ENCODE results near the gene TNFAIP3. TPM values are rescaled to one million over a fixed set of nuclear protein-coding genes. Genes with fewer than 3 reads are reported as not detected.

The TNFAIP3 gene
- polyA plus RNA-seq, 3 donors: 35.5 to 273 (median 38.4) TPM

DNA sequence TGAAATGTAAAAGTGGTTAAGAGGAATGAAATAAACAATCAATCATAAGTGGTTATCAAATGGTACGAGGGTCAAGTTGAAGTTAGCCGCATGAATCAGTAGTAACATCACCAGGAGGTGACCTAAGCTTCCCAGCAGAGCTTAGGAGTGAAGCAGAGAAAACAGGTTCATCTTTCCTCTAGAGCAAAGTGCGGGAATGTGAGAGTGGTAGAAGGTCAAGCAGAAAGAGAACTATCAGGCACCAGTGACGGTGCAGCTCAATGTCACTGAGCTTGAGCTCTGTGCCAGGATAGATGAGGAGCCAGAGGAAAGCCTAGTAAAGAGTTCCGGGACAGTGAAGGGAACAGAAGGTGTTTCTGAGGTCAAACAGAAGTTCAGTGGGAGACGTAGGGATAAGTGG, 20.8 kb upstream of the TNFAIP3 start:
- 52% methylated on average over 6 of the region's 6 CpGs for WGBS (ENCODE audit: insufficient coverage)
- Mint-ChIP-seq H3K27me3 (ENCODE audit: low read depth in 3 of 3) (no peaks in the 10 kb centered on the region), H3K9me3 (peaks cover 0 to 5% (median 2%) of the 10 kb centered on the region in 7 donors), H3K4me3 (no peak overlapping the region), H3K4me1 (peaks cover 19% of the 10 kb centered on the region), H3K27ac (no peak overlapping the region), H3K36me3 (peaks cover 4% of the 10 kb centered on the region in 2 donors)
- Histone ChIP-seq H3K36me3 (replicated peaks in 1 of 2; ENCODE audit: control insufficient read depth in 1 of 2, insufficient read depth in 2 of 2, low read length in 2 of 2) (no peaks in the 10 kb centered on the region), H3K4me1 (ENCODE audit: control insufficient read depth in 1 of 2, insufficient read depth in 2 of 2, low read length in 2 of 2) (peaks cover 47 to 63% of the 10 kb centered on the region in 2 donors), H4K20me1 (ENCODE audit: insufficient read depth, low read length) (no peaks in the 10 kb centered on the region), H3K9ac (ENCODE audit: insufficient read depth, low read length, poor library complexity, severe bottlenecking) (peak overlapping the region; percentile 58), H3K4me2 (replicated peaks; ENCODE audit: extremely low read depth, low read length, poor library complexity, severe bottlenecking) (peak overlapping the region; percentile 62), H3K27me3 (ENCODE audit: control insufficient read depth in 2 of 2, insufficient read depth in 2 of 2, low read length in 2 of 2) (no peaks in the 10 kb centered on the region), H3K4me3 (replicated peaks in 1 of 3; ENCODE audit: low read depth in 2 of 3, low read length in 3 of 3) (peak overlapping the region in 2 of 3 experiments; percentile 10 to 49), H3K79me2 (ENCODE audit: insufficient read depth, low read length) (no peaks in the 10 kb centered on the region), H3K9me3 (replicated peaks in 1 of 2; ENCODE audit: control insufficient read depth in 1 of 2, insufficient read depth in 1 of 2, low read length in 2 of 2) (no peaks in the 10 kb centered on the region), H3K27ac (ENCODE audit: low read depth in 1 of 2, low read length in 2 of 2) (peak overlapping the region; percentile 78 to 95), H2AFZ (ENCODE audit: insufficient read depth, low read depth, low read length, poor library complexity, severe bottlenecking) (peak overlapping the region; percentile 41)
- no peak for DNase-seq
- TF ChIP-seq, protein P1, sequence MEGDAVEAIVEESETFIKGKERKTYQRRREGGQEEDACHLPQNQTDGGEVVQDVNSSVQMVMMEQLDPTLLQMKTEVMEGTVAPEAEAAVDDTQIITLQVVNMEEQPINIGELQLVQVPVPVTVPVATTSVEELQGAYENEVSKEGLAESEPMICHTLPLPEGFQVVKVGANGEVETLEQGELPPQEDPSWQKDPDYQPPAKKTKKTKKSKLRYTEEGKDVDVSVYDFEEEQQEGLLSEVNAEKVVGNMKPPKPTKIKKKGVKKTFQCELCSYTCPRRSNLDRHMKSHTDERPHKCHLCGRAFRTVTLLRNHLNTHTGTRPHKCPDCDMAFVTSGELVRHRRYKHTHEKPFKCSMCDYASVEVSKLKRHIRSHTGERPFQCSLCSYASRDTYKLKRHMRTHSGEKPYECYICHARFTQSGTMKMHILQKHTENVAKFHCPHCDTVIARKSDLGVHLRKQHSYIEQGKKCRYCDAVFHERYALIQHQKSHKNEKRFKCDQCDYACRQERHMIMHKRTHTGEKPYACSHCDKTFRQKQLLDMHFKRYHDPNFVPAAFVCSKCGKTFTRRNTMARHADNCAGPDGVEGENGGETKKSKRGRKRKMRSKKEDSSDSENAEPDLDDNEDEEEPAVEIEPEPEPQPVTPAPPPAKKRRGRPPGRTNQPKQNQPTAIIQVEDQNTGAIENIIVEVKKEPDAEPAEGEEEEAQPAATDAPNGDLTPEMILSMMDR (IDR thresholded peaks at IDR 0.05): no peak
- intact Hi-C loops (cut with micrococcal nuclease): loop anchor here (2.0 to 5.0 kb wide), 3 partner anchors 21 to 139 kb away; partner anchors contain the start of gene TNFAIP3 (in 1 of the 2)

GRCh38 chr6:137846772-137847313, 20.2 kb upstream of the TNFAIP3 start:
- no peaks in the 10 kb centered on the region for H3K36me3 ChIP-seq (replicated peaks in 1 of 2; ENCODE audit: control insufficient read depth in 1 of 2, insufficient read depth in 2 of 2, low read length in 2 of 2)
- peak overlapping the region; percentile 41 for H2AFZ ChIP-seq (ENCODE audit: insufficient read depth, low read depth, low read length, poor library complexity, severe bottlenecking)
- peak overlapping the region; percentile 58 for H3K9ac ChIP-seq (ENCODE audit: insufficient read depth, low read length, poor library complexity, severe bottlenecking)
- Mint-ChIP-seq H3K36me3 (peaks cover 4% of the 10 kb centered on the region in 2 donors), H3K4me1 (peaks cover 22% of the 10 kb centered on the region), H3K27me3 (ENCODE audit: low read depth in 3 of 3) (no peaks in the 10 kb centered on the region), H3K4me3 (no peak overlapping the region), H3K27ac (no peak overlapping the region), H3K9me3 (peaks cover 0 to 5% (median 1%) of the 10 kb centered on the region in 7 donors)
- peaks cover 47 to 63% of the 10 kb centered on the region in 2 donors for H3K4me1 ChIP-seq (ENCODE audit: control insufficient read depth in 1 of 2, insufficient read depth in 2 of 2, low read length in 2 of 2)
- intact Hi-C loops (cut with micrococcal nuclease): loop anchor here (2.0 to 5.0 kb wide), 3 partner anchors 20 to 140 kb away; partner anchors contain the start of gene TNFAIP3 (in 1 of the 2)
- TF ChIP-seq, protein P1 (IDR thresholded peaks at IDR 0.05): no peak
- H3K79me2 ChIP-seq (ENCODE audit: insufficient read depth, low read length): no peaks in the 10 kb centered on the region
- no peaks in the 10 kb centered on the region for H4K20me1 ChIP-seq (ENCODE audit: insufficient read depth, low read length)
- WGBS (ENCODE audit: insufficient coverage): 0% methylated on average over 5 of the region's 7 CpGs
- no peaks in the 10 kb centered on the region for H3K27me3 ChIP-seq (ENCODE audit: control insufficient read depth in 2 of 2, insufficient read depth in 2 of 2, low read length in 2 of 2)
- H3K9me3 ChIP-seq (replicated peaks in 1 of 2; ENCODE audit: control insufficient read depth in 1 of 2, insufficient read depth in 1 of 2, low read length in 2 of 2): no peaks in the 10 kb centered on the region
- peak overlapping the region; percentile 78 to 95 for H3K27ac ChIP-seq (ENCODE audit: low read depth in 1 of 2, low read length in 2 of 2)
- DNase-seq: peak; percentile 95 to 98 (median 97)
- H3K4me2 ChIP-seq (replicated peaks; ENCODE audit: extremely low read depth, low read length, poor library complexity, severe bottlenecking): peak overlapping the region; percentile 62
- H3K4me3 ChIP-seq (replicated peaks in 1 of 3; ENCODE audit: low read depth in 2 of 3, low read length in 3 of 3): peak overlapping the region in 1 of 3 experiments; percentile 49
